ENCODE results near the gene DIAPH3.
A peak's percentile ranks its signal among the peaks of the same experiment; 100 is the strongest.

Gene DIAPH3

GRCh38 chr13:59715611-59716010 is 448.1 kb downstream of the DIAPH3 start (continued):
- TF ChIP-seq PRDM2 (tag by site-specific recombination; IDR thresholded peaks at IDR 0.05; ENCODE audit: borderline replicate concordance) (no peak), ZNF48 (tag by site-specific recombination; IDR thresholded peaks at IDR 0.05) (no peak), REST (tag by site-specific recombination; IDR thresholded peaks at IDR 0.05) (no peak), ZSCAN23 (tag by site-specific recombination; IDR thresholded peaks at IDR 0.05) (no peak), ZNF530 (tag by site-specific recombination; IDR thresholded peaks at IDR 0.05; ENCODE audit: low read depth) (no peak), ZNF677 (tag by site-specific recombination; IDR thresholded peaks at IDR 0.05) (no peak), KLF7 (tag by site-specific recombination; IDR thresholded peaks at IDR 0.05; ENCODE audit: borderline replicate concordance) (no peak), ZNF791 (tag by site-specific recombination; IDR thresholded peaks at IDR 0.05) (no peak), PRDM1 (tag by site-specific recombination; IDR thresholded peaks at IDR 0.05) (no peak), ZNF133 (tag by site-specific recombination; IDR thresholded peaks at IDR 0.05) (no peak)

- H3K27ac ChIP-seq (ENCODE audit: extremely low read depth, low read depth, low read length) = no peak overlapping the region
- peaks cover 2% of the 10 kb centered on the region; the same call in 1 of the 2 replicates for H3K4me1 ChIP-seq (ENCODE audit: control insufficient read depth, insufficient read depth, low read length)
- ChIA-PET CTCF (no interaction called here), POLR2A (no interaction called here)
- H3K36me3 ChIP-seq (ENCODE audit: control insufficient read depth in 2 of 2, insufficient read depth in 1 of 2, low read length in 2 of 2) = no peaks in the 10 kb centered on the region
- H3K9me3 ChIP-seq (ENCODE audit: control insufficient read depth, insufficient read depth, low read depth, low read length) = no peaks in the 10 kb centered on the region
- TF ChIP-seq ZNF792 (tag by site-specific recombination; IDR thresholded peaks at IDR 0.05) (no peak), PRDM6 (tag by site-specific recombination; IDR thresholded peaks at IDR 0.05) (peak; percentile 64), ZNF449 (tag by site-specific recombination; IDR thresholded peaks at IDR 0.05) (peak; percentile 96), FEZF1 (tag by site-specific recombination; IDR thresholded peaks at IDR 0.05) (peak; percentile 62; the same call in 1 of the 2 replicates)
- H3K4me3 ChIP-seq (ENCODE audit: low read depth, low read length) = no peak overlapping the region
These were observed 452.6 kb downstream of the DIAPH3 start for GRCh38 chr13:59710996-59711701.
